HG02623 (cell line): ENCODE measurements around the gene CCNJL.
"Not testable (repeated sequence)": the region's sequence is repeated elsewhere in the genome, so short reads cannot be mapped to it uniquely, and the experiment has no call there.

Experiments used
- ATAC-seq: cut with Tn5 transposase; IDR thresholded peaks from one replicate; pipeline ENCODE4 v1.9.1; 2021; ENCODE audit warnings: moderate library complexity; ENCODE audit not compliant: unreplicated experiment

Gene CCNJL

GRCh38 chr5:160262151-160263074 lies 50.0 kb downstream of the CCNJL start:
- no peak for ATAC-seq

GRCh38 chr5:160260881-160261815 lies 51.2 kb downstream of the CCNJL start:
- peak; percentile 48 for ATAC-seq

GRCh38 chr5:160260006-160260775 lies 52.2 kb downstream of the CCNJL start:
- ATAC-seq = no peak

GRCh38 chr5:160259341-160259740 lies 53.0 kb downstream of the CCNJL start:
- ATAC-seq = no peak

GRCh38 chr5:160254706-160255105 lies 57.7 kb downstream of the CCNJL start:
- ATAC-seq = no peak

GRCh38 chr5:160253441-160253840 lies 58.9 kb downstream of the CCNJL start:
- no peak for ATAC-seq

- ATAC-seq = no peak
Measured at GRCh38 chr5:160252916-160253315, 59.4 kb downstream of the CCNJL start.

GRCh38 chr5:160251406-160252155 lies 60.8 kb downstream of the CCNJL start:
- ATAC-seq = no peak

GRCh38 chr5:160250826-160251225 lies 61.5 kb downstream of the CCNJL start:
- no peak for ATAC-seq

GRCh38 chr5:160250226-160250625 lies 62.1 kb downstream of the CCNJL start:
- ATAC-seq = no peak

- not testable (repeated sequence) for ATAC-seq
Measured at GRCh38 chr5:160249570-160249969, 62.8 kb downstream of the CCNJL start.

GRCh38 chr5:160245506-160246086 lies 66.8 kb downstream of the CCNJL start:
- no peak for ATAC-seq

- no peak for ATAC-seq
Measured at GRCh38 chr5:160242145-160242544, 70.2 kb downstream of the CCNJL start.

GRCh38 chr5:160240350-160240749 lies 72.0 kb downstream of the CCNJL start:
- no peak for ATAC-seq

- ATAC-seq = no peak
Measured at GRCh38 chr5:160237571-160238093, 74.7 kb downstream of the CCNJL start.

GRCh38 chr5:160235731-160236130 lies 76.6 kb downstream of the CCNJL start:
- no peak for ATAC-seq

- no peak for ATAC-seq
Measured at GRCh38 chr5:160233215-160233614, 79.1 kb downstream of the CCNJL start.

- ATAC-seq = no peak
Measured at GRCh38 chr5:160231783-160232342, 80.5 kb downstream of the CCNJL start.
